ENCODE results near the gene PBX3.

PBX3 gene

GRCh38 chr9:125948887-125949596 is 201.9 kb downstream of the PBX3 start:
- DNase-seq (ENCODE audit: insufficient read length, low spot score) (no peak), FAIRE-seq (no peak)
- TF ChIP-seq POU2F2 (IDR thresholded peaks at IDR 0.05; ENCODE audit: low read depth, low read length) (no peak), POLR2A (IDR thresholded peaks at IDR 0.05; ENCODE audit: low read depth, low read length) (no peak), SPI1 (IDR thresholded peaks at IDR 0.05; ENCODE audit: low read depth, low read length) (no peak), PAX5 (IDR thresholded peaks at IDR 0.05; ENCODE audit: insufficient read depth, low read length, severe bottlenecking) (no peak), TAF1 (IDR thresholded peaks at IDR 0.05; ENCODE audit: low read depth, low read length) (no peak), POLR2AphosphoS5 (IDR thresholded peaks at IDR 0.05; ENCODE audit: low read depth, low read length) (no peak)

- TF ChIP-seq POLR2AphosphoS5 (IDR thresholded peaks at IDR 0.05; ENCODE audit: low read depth, low read length) (no peak), POLR2A (IDR thresholded peaks at IDR 0.05; ENCODE audit: low read depth, low read length) (no peak), SPI1 (IDR thresholded peaks at IDR 0.05; ENCODE audit: low read depth, low read length) (no peak), POU2F2 (IDR thresholded peaks at IDR 0.05; ENCODE audit: low read depth, low read length) (no peak), PAX5 (IDR thresholded peaks at IDR 0.05; ENCODE audit: insufficient read depth, low read length, severe bottlenecking) (no peak), TAF1 (IDR thresholded peaks at IDR 0.05; ENCODE audit: low read depth, low read length) (no peak)
- no peak for FAIRE-seq
- no peak for DNase-seq (ENCODE audit: insufficient read length, low spot score)
These were observed 202.7 kb downstream of the PBX3 start for GRCh38 chr9:125949703-125950460.

GRCh38 chr9:125950880-125951471 is 203.8 kb downstream of the PBX3 start:
- DNase-seq (ENCODE audit: insufficient read length, low spot score), result no peak
- FAIRE-seq, result no peak
- TF ChIP-seq SPI1 (IDR thresholded peaks at IDR 0.05; ENCODE audit: low read depth, low read length) (no peak), POLR2A (IDR thresholded peaks at IDR 0.05; ENCODE audit: low read depth, low read length) (no peak), TAF1 (IDR thresholded peaks at IDR 0.05; ENCODE audit: low read depth, low read length) (no peak), POLR2AphosphoS5 (IDR thresholded peaks at IDR 0.05; ENCODE audit: low read depth, low read length) (no peak), PAX5 (IDR thresholded peaks at IDR 0.05; ENCODE audit: insufficient read depth, low read length, severe bottlenecking) (no peak), POU2F2 (IDR thresholded peaks at IDR 0.05; ENCODE audit: low read depth, low read length) (no peak)

GRCh38 chr9:125953314-125954019 is 206.3 kb downstream of the PBX3 start:
- DNase-seq (ENCODE audit: insufficient read length, low spot score) (no peak), FAIRE-seq (no peak)
- no peak for TF ChIP-seq TAF1 (IDR thresholded peaks at IDR 0.05; ENCODE audit: low read depth, low read length)
- TF ChIP-seq SPI1 (IDR thresholded peaks at IDR 0.05; ENCODE audit: low read depth, low read length), result no peak

- FAIRE-seq (no peak), DNase-seq (ENCODE audit: insufficient read length, low spot score) (no peak)
These were observed 208.9 kb downstream of the PBX3 start for GRCh38 chr9:125956102-125956501.

GRCh38 chr9:125959315-125959714 is 212.1 kb downstream of the PBX3 start:
- TF ChIP-seq SPI1 (IDR thresholded peaks at IDR 0.05; ENCODE audit: low read depth, low read length) (no peak), PAX5 (IDR thresholded peaks at IDR 0.05; ENCODE audit: insufficient read depth, low read length, severe bottlenecking) (no peak), POLR2AphosphoS5 (IDR thresholded peaks at IDR 0.05; ENCODE audit: low read depth, low read length) (no peak), TAF1 (IDR thresholded peaks at IDR 0.05; ENCODE audit: low read depth, low read length) (no peak), POU2F2 (IDR thresholded peaks at IDR 0.05; ENCODE audit: low read depth, low read length) (no peak), POLR2A (IDR thresholded peaks at IDR 0.05; ENCODE audit: low read depth, low read length) (no peak)
- FAIRE-seq, result no peak
- no peak for DNase-seq (ENCODE audit: insufficient read length, low spot score)

More at GRCh38 chr9:125956102-125956501, 208.9 kb downstream of the PBX3 start:
- TF ChIP-seq POU2F2 (IDR thresholded peaks at IDR 0.05; ENCODE audit: low read depth, low read length) (no peak), TAF1 (IDR thresholded peaks at IDR 0.05; ENCODE audit: low read depth, low read length) (no peak), SPI1 (IDR thresholded peaks at IDR 0.05; ENCODE audit: low read depth, low read length) (no peak), POLR2A (IDR thresholded peaks at IDR 0.05; ENCODE audit: low read depth, low read length) (no peak), PAX5 (IDR thresholded peaks at IDR 0.05; ENCODE audit: insufficient read depth, low read length, severe bottlenecking) (no peak), POLR2AphosphoS5 (IDR thresholded peaks at IDR 0.05; ENCODE audit: low read depth, low read length) (no peak)

- no peak for FAIRE-seq
These were observed 212.9 kb downstream of the PBX3 start for GRCh38 chr9:125959951-125960619.

GRCh38 chr9:125960626-125961025 is 213.5 kb downstream of the PBX3 start:
- TF ChIP-seq POLR2A (IDR thresholded peaks at IDR 0.05; ENCODE audit: low read depth, low read length) (no peak), POU2F2 (IDR thresholded peaks at IDR 0.05; ENCODE audit: low read depth, low read length) (no peak), TAF1 (IDR thresholded peaks at IDR 0.05; ENCODE audit: low read depth, low read length) (no peak), SPI1 (IDR thresholded peaks at IDR 0.05; ENCODE audit: low read depth, low read length) (no peak), POLR2AphosphoS5 (IDR thresholded peaks at IDR 0.05; ENCODE audit: low read depth, low read length) (no peak), PAX5 (IDR thresholded peaks at IDR 0.05; ENCODE audit: insufficient read depth, low read length, severe bottlenecking) (no peak)
- no peak for FAIRE-seq

More at GRCh38 chr9:125959951-125960619, 212.9 kb downstream of the PBX3 start:
- DNase-seq (ENCODE audit: insufficient read length, low spot score), result no peak
- TF ChIP-seq POLR2A (IDR thresholded peaks at IDR 0.05; ENCODE audit: low read depth, low read length) (no peak), PAX5 (IDR thresholded peaks at IDR 0.05; ENCODE audit: insufficient read depth, low read length, severe bottlenecking) (no peak), TAF1 (IDR thresholded peaks at IDR 0.05; ENCODE audit: low read depth, low read length) (no peak), SPI1 (IDR thresholded peaks at IDR 0.05; ENCODE audit: low read depth, low read length) (no peak), POLR2AphosphoS5 (IDR thresholded peaks at IDR 0.05; ENCODE audit: low read depth, low read length) (no peak), POU2F2 (IDR thresholded peaks at IDR 0.05; ENCODE audit: low read depth, low read length) (no peak)

More at GRCh38 chr9:125960626-125961025, 213.5 kb downstream of the PBX3 start:
- no peak for DNase-seq (ENCODE audit: insufficient read length, low spot score)
